Body of pancreas (tissue), 4 donors: ENCODE data around the gene MCTP2. TPM values are rescaled to one million over a fixed set of nuclear protein-coding genes. Genes with fewer than 3 reads are reported as not detected.

Experiments used
- ATAC-seq: fragments of 150-250 bp; one replicate; pipeline ENCODE4 v1.9.1; 2016
- DNase-seq, 4 donors: peaks; one replicate each; pipeline ENCODE4 v3.0.0-alpha.2; 2019
- H3K27ac ChIP-seq, 4 donors: fragments of 200-600 bp; sonication (generic); 1 replicate in 3 of 4; 2 replicates in 1 of 4; pipeline versions ENCODE4 v1.5.1 to v1.6.1; 2016 to 2019; ENCODE audit warnings: mild to moderate bottlenecking in 1 of 4, mixed read lengths in 1 of 4, moderate library complexity in 1 of 4
- H3K27me3 ChIP-seq, 2 donors: fragments of 200-600 bp; sonication (generic); one replicate each; pipeline ENCODE4 v1.6.0; 2016; ENCODE audit warnings: mild to moderate bottlenecking in 1 of 2
- H3K36me3 ChIP-seq, 2 donors: fragments of 200-600 bp; sonication (generic); replicated peaks in 1 of 2; 2 replicates each; pipeline ENCODE4 v1.5.1; 2016; ENCODE audit warnings: low read depth in 2 of 2; ENCODE audit not compliant: insufficient read depth in 1 of 2
- H3K4me1 ChIP-seq: fragments of 200-600 bp; sonication (generic); one replicate; pipeline ENCODE4 v1.6.0; 2016
- H3K4me3 ChIP-seq, 2 donors: fragments of 200-600 bp; sonication (generic); 1 replicate in 1 of 2; 2 replicates in 1 of 2; pipeline ENCODE4 v1.5.1; 2016 to 2019
- H3K9me3 ChIP-seq, 3 donors: fragments of 200-600 bp; sonication (generic); 1 replicate in 2 of 3; 2 replicates in 1 of 3; pipeline ENCODE4 v1.5.1; 2016
- POLR2A ChIP-seq, 3 donors: fragments of 450-650 bp; IDR thresholded peaks; one replicate each; pipeline ENCODE4 v1.6.1; 2016; ENCODE audit warnings: antibody characterized with exemption in 3 of 3, mild to moderate bottlenecking in 2 of 3
- WGBS, 2 donors: methylation state at CpG; one replicate each; pipeline ENCODE4 v1.1.5; 2017; 5-methylcytosine and 5-hydroxymethylcytosine counted together
- intact Hi-C: fragments of 100-400 bp; cut with DNase I; formaldehyde crosslinking; loops from one replicate; pipeline ENCODE4 v1.15.1; 2023
- total RNA-seq, 2 donors: library from RNA; depleted of rRNA; stranded (reverse); fragments of >200 nt; gene quantifications; one replicate each; pipeline ENCODE4 v1.1.0, GENCODE V29; 2016
- TF ChIP-seq, protein P1 (sequence below), 7 experiments: fragments of 450-650 bp in 4 of 7; fragments of 200-600 bp in 3 of 7; sonication (generic) in 3 of 7; IDR thresholded peaks; one replicate each; pipeline ENCODE4 v1.5.1; 2016 to 2019; ENCODE audit warnings: antibody characterized with exemption in 7 of 7

The MCTP2 gene
- total RNA-seq, 2 donors from 2014 or later, result 28.5 to 31.6 TPM

GRCh38 chr15:94446441-94446840 is 215.1 kb downstream of the MCTP2 start:
- no peaks in the 10 kb centered on the region for H3K9me3 ChIP-seq
- ATAC-seq (no peak), DNase-seq (no peak)
- no peak overlapping the region for H3K27ac ChIP-seq
- no peaks in the 10 kb centered on the region for H3K27me3 ChIP-seq
- H3K4me1 ChIP-seq, result no peaks in the 10 kb centered on the region
- no peak overlapping the region for H3K4me3 ChIP-seq
- TF ChIP-seq POLR2A (IDR thresholded peaks at IDR 0.05), result no peak
- TF ChIP-seq, protein P1, sequence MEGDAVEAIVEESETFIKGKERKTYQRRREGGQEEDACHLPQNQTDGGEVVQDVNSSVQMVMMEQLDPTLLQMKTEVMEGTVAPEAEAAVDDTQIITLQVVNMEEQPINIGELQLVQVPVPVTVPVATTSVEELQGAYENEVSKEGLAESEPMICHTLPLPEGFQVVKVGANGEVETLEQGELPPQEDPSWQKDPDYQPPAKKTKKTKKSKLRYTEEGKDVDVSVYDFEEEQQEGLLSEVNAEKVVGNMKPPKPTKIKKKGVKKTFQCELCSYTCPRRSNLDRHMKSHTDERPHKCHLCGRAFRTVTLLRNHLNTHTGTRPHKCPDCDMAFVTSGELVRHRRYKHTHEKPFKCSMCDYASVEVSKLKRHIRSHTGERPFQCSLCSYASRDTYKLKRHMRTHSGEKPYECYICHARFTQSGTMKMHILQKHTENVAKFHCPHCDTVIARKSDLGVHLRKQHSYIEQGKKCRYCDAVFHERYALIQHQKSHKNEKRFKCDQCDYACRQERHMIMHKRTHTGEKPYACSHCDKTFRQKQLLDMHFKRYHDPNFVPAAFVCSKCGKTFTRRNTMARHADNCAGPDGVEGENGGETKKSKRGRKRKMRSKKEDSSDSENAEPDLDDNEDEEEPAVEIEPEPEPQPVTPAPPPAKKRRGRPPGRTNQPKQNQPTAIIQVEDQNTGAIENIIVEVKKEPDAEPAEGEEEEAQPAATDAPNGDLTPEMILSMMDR (IDR thresholded peaks at IDR 0.05), result no peak
- H3K36me3 ChIP-seq, result no peaks in the 10 kb centered on the region
- intact Hi-C loops, result no loop called here

GRCh38 chr15:94451466-94451865 is 220.1 kb downstream of the MCTP2 start:
- TF ChIP-seq, protein P1 (IDR thresholded peaks at IDR 0.05), result no peak
- TF ChIP-seq POLR2A (IDR thresholded peaks at IDR 0.05), result no peak
- intact Hi-C loops, result no loop called here
- Histone ChIP-seq H3K9me3 (no peaks in the 10 kb centered on the region), H3K36me3 (no peaks in the 10 kb centered on the region), H3K27me3 (no peaks in the 10 kb centered on the region), H3K4me3 (no peak overlapping the region), H3K27ac (no peak overlapping the region), H3K4me1 (no peaks in the 10 kb centered on the region)
- 0 to 27% methylated on average over 1 of the region's 1 CpG for WGBS, 2 donors
- DNase-seq (no peak), ATAC-seq (no peak)

- H3K27me3 ChIP-seq, result no peaks in the 10 kb centered on the region
- TF ChIP-seq, protein P1 (IDR thresholded peaks at IDR 0.05), result no peak
- no peak for TF ChIP-seq POLR2A (IDR thresholded peaks at IDR 0.05)
- intact Hi-C loops, result no loop called here
- H3K27ac ChIP-seq, result no peak overlapping the region
- 81 to 100% methylated on average over 1 of the region's 1 CpG for WGBS, 2 donors
- ATAC-seq (no peak), DNase-seq (no peak)
- H3K36me3 ChIP-seq, result no peaks in the 10 kb centered on the region
- H3K9me3 ChIP-seq, result no peaks in the 10 kb centered on the region
- no peak overlapping the region for H3K4me3 ChIP-seq
- no peaks in the 10 kb centered on the region for H3K4me1 ChIP-seq
Observed at GRCh38 chr15:94453227-94453988, 222.0 kb downstream of the MCTP2 start.

- 92 to 95% methylated on average over 9 of the region's 9 CpGs for WGBS, 2 donors
- no peaks in the 10 kb centered on the region for H3K9me3 ChIP-seq
- ATAC-seq (no peak), DNase-seq (no peak)
- H3K27ac ChIP-seq, result no peak overlapping the region
- intact Hi-C loops, result no loop called here
- no peaks in the 10 kb centered on the region for H3K27me3 ChIP-seq
- TF ChIP-seq, protein P1 (IDR thresholded peaks at IDR 0.05), result no peak
- TF ChIP-seq POLR2A (IDR thresholded peaks at IDR 0.05), result no peak
- no peaks in the 10 kb centered on the region for H3K4me1 ChIP-seq
- no peak overlapping the region for H3K4me3 ChIP-seq
- H3K36me3 ChIP-seq, result no peaks in the 10 kb centered on the region
Observed at GRCh38 chr15:94455297-94455696, 223.9 kb downstream of the MCTP2 start.

- Histone ChIP-seq H3K9me3 (no peaks in the 10 kb centered on the region), H3K4me3 (no peak overlapping the region), H3K4me1 (no peaks in the 10 kb centered on the region), H3K27ac (no peak overlapping the region), H3K27me3 (no peaks in the 10 kb centered on the region), H3K36me3 (no peaks in the 10 kb centered on the region)
- no peak for TF ChIP-seq POLR2A (IDR thresholded peaks at IDR 0.05)
- TF ChIP-seq, protein P1 (IDR thresholded peaks at IDR 0.05), result no peak
- WGBS, 2 donors, result 73 to 90% methylated on average over 5 of the region's 5 CpGs
- intact Hi-C loops, result no loop called here
- no peak for ATAC-seq
- no peak for DNase-seq
Observed at GRCh38 chr15:94456226-94456625, 224.9 kb downstream of the MCTP2 start.
